ENCODE results near the gene CALN1.

- TF ChIP-seq CTCF (IDR thresholded peaks at IDR 0.05) (no peak), POLR2A (IDR thresholded peaks at IDR 0.05) (no peak)
Observed at GRCh38 chr7:72308986-72309385, 103.2 kb downstream of the CALN1 start.

Data from heart left ventricle (tissue), 13 donors.